Stimulated activated CD8-positive, alpha-beta memory T cell treated with anti-CD3 and anti-CD28 coated beads, Interleukin-7, amount 100 ng/mL, for 48 hours (primary cell): ENCODE measurements around the gene PRKD2.

ENCODE experiments used
- DNase-seq, 2 donors: peaks; one replicate each; pipeline ENCODE4 v3.0.0-alpha.2; 2020; ENCODE audit warnings: low read depth in 1 of 2; ENCODE audit errors: extremely low read depth in 1 of 2

The PRKD2 gene

GRCh38 chr19:46742926-46743480, 26.1 kb upstream of the PRKD2 start:
- DNase-seq = no peak

GRCh38 chr19:46741447-46741846, 24.5 kb upstream of the PRKD2 start:
- DNase-seq = no peak

DNA sequence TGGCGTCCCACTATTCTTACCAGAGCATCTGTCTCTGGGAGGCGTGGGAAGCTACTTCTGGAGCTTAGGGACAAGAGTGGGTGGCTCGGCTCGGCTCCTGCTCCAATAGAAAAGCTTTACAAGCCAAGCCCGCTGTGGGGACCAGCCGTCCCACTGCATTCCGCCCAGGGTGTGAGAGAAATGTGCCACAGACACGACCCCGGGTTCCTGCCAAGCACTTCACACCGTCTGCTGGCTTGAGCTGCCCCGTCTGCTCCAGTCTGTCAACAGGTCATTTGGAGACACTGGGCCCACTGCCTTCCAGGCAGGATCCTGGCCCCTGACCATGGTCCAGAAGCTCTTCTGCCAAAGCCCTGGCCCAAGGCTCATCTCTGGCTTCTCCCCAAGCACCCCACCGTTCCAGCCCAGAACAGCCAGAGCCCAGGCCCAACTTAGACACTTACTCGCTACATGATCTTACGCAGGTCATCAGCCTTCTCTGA, 22.4 kb upstream of the PRKD2 start:
- no peak for DNase-seq

DNA sequence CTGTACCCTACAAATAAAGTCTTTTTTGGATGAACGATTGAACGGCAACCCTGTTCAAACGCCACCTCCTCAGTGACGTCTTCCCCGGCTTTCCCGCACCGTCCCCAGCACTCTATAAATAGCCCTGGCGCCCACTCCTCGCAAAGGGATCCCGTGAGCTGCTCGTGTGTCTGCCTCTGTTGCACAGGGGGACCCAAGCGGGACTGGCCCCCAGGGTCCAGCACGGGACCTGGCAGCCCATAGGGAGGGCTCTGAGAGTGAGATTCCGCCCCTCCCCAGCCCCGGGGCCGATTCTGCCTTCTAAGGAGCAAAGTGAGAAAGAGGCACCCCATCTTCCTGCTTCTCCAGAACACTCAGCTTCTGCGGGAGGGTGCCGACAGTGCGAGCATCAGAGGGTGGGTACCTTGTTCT, 20.9 kb upstream of the PRKD2 start:
- DNase-seq = no peak

GRCh38 chr19:46737298-46737654, 20.4 kb upstream of the PRKD2 start:
- no peak for DNase-seq

DNA sequence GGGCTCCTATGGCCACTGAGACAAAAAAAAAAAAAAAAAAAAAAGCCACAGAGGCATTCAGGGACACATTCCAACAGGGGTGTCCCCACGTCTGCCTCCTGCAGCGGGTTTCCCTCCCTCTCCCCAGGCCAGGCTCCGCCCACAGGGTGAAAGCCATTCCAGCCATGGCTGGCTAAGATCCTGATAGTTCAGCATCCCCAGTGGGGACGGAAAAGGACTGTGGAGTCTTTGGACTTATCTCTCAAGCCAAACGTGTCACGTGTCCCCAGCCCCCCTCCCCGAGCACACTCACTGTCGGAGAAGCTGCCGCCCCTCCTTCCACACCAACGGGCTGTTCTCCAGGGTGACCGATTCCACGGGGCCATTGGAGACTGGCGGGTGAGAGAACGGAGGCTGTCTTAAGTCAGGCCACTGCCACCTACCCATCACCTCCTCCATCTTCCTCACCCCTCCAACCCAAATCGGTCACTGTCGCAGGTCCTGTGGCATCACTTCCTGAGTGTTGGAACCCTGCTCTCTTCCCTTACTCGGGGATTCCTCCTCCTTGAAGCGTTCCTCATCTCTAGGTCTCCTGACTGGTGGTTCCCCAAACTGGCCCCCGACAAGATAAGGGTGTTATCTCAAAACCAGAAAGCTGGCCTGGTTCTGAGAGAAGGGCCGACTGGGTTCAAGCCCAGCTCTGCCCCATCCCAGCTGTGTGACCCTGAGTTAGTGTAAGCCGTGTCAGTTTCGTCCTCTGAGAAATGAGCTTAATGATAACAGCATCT, 19.8 kb upstream of the PRKD2 start:
- no peak for DNase-seq

DNA sequence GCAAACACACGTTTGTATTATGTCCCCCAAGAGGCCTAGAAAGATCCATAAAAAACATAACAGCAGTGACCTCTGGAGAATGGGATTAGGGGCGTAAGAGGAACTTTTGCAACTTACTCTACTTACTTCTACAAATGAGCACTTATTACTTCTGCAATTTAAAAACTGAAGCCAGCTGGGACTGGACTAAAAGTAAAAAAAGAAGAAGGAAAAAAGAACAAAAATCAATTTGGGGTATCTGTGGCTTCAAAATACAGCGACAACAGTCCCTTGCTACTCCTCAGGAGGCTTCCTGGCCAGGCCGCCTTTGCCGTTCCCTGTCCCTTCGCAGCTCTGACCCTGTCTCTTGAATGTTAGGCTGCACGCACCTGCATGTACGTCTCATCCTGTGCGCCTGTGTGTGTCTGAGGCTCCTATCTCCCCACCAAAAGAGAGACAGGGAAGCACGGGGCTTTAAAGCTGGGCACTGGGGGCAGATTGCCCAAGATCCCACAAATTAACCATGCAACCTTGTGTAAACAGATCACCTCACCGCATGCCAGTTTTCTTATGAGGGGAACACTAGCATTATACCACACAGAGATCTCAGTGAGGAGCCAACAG, 16.9 kb upstream of the PRKD2 start:
- DNase-seq = no peak

- DNase-seq = no peak
These were observed 16.2 kb upstream of the PRKD2 start for GRCh38 chr19:46732966-46733689.

GRCh38 chr19:46732172-46732938, 15.4 kb upstream of the PRKD2 start:
- no peak for DNase-seq

DNA sequence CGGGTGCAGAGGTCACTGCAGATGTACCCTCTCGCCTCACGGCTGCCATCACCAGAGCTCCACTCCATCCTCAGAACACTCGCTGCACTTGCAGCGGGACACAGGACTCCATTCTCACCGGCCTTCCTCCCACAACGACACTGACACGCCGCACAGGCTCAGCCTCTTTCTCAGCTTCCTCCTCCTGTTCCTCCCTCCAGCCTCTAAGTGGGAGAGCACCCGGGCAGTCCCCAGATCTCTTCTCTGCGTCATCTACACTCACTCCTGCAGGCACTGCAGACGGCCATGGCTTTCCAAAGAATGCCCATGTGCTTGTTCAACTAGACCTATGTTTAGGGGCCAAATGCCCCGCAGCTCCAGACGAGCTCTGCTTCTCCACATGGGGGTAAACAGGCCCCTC, 14.7 kb upstream of the PRKD2 start:
- DNase-seq = no peak

GRCh38 chr19:46731007-46731501, 14.1 kb upstream of the PRKD2 start:
- DNase-seq = no peak

DNA sequence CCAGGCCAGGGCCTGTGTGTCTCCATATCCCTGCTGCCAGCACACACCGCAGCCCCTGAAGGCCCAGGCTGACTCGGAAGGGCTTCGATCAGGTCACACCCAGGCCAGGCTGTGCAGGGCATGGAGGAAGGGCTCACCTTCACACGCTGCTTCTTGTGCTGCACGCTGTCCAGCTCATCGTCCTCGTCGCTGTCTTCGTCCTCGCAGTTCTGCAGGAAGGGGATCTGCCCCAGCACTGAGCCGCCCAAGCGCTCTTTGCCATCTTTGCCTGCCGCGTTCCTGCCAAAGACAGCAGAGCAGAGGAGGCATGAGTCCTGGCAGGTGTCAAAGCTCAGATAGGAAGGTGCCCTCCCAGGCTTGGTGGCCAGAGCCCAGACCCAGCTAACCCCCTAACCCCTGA, 13.7 kb upstream of the PRKD2 start:
- no peak for DNase-seq

DNA sequence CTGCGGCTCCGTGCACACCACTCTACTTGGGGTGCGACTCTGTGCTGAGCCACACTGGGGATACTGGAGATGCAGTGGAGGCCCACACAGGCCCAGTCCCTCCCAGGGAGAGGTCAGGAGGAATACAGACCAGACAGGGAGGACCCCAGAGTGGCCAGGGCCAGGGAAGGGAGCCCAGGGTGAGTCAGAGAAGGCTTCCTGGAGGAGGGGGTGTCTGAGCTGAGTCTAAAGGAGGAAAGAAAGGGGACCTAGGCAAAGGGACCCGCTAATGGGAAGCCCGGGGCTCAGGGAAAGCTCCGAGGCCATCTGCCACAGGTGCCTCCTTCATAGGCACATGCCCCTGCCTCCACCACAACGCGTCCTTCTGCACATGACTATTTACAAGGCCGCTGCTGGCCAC, 13.3 kb upstream of the PRKD2 start:
- DNase-seq = no peak

- DNase-seq = no peak
These were observed 12.8 kb upstream of the PRKD2 start for GRCh38 chr19:46729696-46730095.

- peak; percentile 51 to 54 for DNase-seq
These were observed 11.9 kb upstream of the PRKD2 start for GRCh38 chr19:46728693-46729339.

DNA sequence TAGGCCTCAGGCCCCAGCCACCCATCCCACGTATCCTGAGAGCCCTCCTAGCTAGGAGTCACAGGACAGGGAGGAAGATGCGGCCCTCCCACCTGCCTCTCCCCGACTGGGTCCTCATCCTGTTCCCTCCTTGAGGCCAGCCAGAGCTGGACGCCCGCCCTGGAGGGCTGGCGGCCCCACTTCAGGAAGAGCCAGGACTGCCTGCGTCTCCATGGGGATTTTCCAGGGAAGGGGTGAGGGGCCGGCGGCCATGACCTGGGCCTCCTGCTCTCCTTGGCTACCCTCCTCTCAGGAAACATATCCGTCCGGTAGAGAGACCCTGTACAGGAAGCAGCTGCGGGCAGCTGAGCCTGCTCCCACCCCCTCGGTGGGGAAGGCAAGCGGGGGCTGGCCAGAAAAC, 11.3 kb upstream of the PRKD2 start:
- DNase-seq = no peak

GRCh38 chr19:46727757-46728156, 10.8 kb upstream of the PRKD2 start:
- no peak for DNase-seq

GRCh38 chr19:46726971-46727501, 10.1 kb upstream of the PRKD2 start:
- DNase-seq = no peak

GRCh38 chr19:46726551-46726950, 9.6 kb upstream of the PRKD2 start:
- DNase-seq = no peak

- no peak for DNase-seq
These were observed 9.0 kb upstream of the PRKD2 start for GRCh38 chr19:46725859-46726393.
